ENCODE data around the gene RABGAP1L. TPM values are rescaled to one million over a fixed set of nuclear protein-coding genes. Genes with fewer than 3 reads are reported as not detected.
A peak's percentile ranks its signal among the peaks of the same experiment; 100 is the strongest.

RABGAP1L gene
- polyA plus RNA-seq, 4 donors = 20.6 to 53.9 (median 25.1) TPM

GRCh38 chr1:174988539-174988938 is 829.2 kb downstream of the RABGAP1L start:
- Histone ChIP-seq H3K27ac (ENCODE audit: low read depth in 1 of 3, low read length in 2 of 3) (no peak overlapping the region), H3K36me3 (ENCODE audit: control insufficient read depth in 3 of 3, insufficient read depth in 2 of 3, low read depth in 1 of 3, low read length in 3 of 3) (peaks cover 0 to 24% (median 6%) of the 10 kb centered on the region in 3 donors), H3K27me3 (ENCODE audit: control insufficient read depth in 3 of 3, insufficient read depth in 3 of 3, low read length in 3 of 3) (no peaks in the 10 kb centered on the region), H3K4me3 (ENCODE audit: low read depth in 1 of 3, low read length in 3 of 3) (no peak overlapping the region), H3K4me1 (ENCODE audit: control insufficient read depth in 3 of 3, insufficient read depth in 2 of 3, low read depth in 1 of 3, low read length in 2 of 3) (no peaks in the 10 kb centered on the region), H3K9me3 (ENCODE audit: control insufficient read depth in 2 of 2, insufficient read depth in 1 of 2, low read depth in 1 of 2, low read length in 1 of 2) (no peaks in the 10 kb centered on the region)
- FAIRE-seq (no peak), DNase-seq (no peak)

- FAIRE-seq (no peak), DNase-seq (no peak)
- Histone ChIP-seq H3K4me3 (ENCODE audit: low read depth in 1 of 3, low read length in 3 of 3) (no peak overlapping the region), H3K4me1 (ENCODE audit: control insufficient read depth in 3 of 3, insufficient read depth in 2 of 3, low read depth in 1 of 3, low read length in 2 of 3) (no peaks in the 10 kb centered on the region), H3K9me3 (ENCODE audit: control insufficient read depth in 2 of 2, insufficient read depth in 1 of 2, low read depth in 1 of 2, low read length in 1 of 2) (no peaks in the 10 kb centered on the region), H3K36me3 (ENCODE audit: control insufficient read depth in 3 of 3, insufficient read depth in 2 of 3, low read depth in 1 of 3, low read length in 3 of 3) (peaks cover 0 to 24% (median 6%) of the 10 kb centered on the region in 3 donors), H3K27ac (ENCODE audit: low read depth in 1 of 3, low read length in 2 of 3) (peak overlapping the region in 1 of 3 donors; percentile 70), H3K27me3 (ENCODE audit: control insufficient read depth in 3 of 3, insufficient read depth in 3 of 3, low read length in 3 of 3) (no peaks in the 10 kb centered on the region)
- WGBS, 3 donors = 76 to 89% (median 77%) methylated on average over 3 of the region's 3 CpGs
Observed at GRCh38 chr1:174988986-174989385, 829.7 kb downstream of the RABGAP1L start.

- no peak for FAIRE-seq
- H3K27me3 ChIP-seq (ENCODE audit: control insufficient read depth in 3 of 3, insufficient read depth in 3 of 3, low read length in 3 of 3) = no peaks in the 10 kb centered on the region
- H3K9me3 ChIP-seq (ENCODE audit: control insufficient read depth in 2 of 2, insufficient read depth in 1 of 2, low read depth in 1 of 2, low read length in 1 of 2) = no peaks in the 10 kb centered on the region
- H3K4me3 ChIP-seq (ENCODE audit: low read depth in 1 of 3, low read length in 3 of 3) = no peak overlapping the region
- 71 to 89% (median 83%) methylated on average over 5 of the region's 5 CpGs for WGBS, 3 donors
- peaks cover 0 to 21% (median 6%) of the 10 kb centered on the region in 3 donors for H3K36me3 ChIP-seq (ENCODE audit: control insufficient read depth in 3 of 3, insufficient read depth in 2 of 3, low read depth in 1 of 3, low read length in 3 of 3)
- peaks cover 0 to 3% (median 0%) of the 10 kb centered on the region in 3 donors for H3K4me1 ChIP-seq (ENCODE audit: control insufficient read depth in 3 of 3, insufficient read depth in 2 of 3, low read depth in 1 of 3, low read length in 2 of 3)
- no peak for DNase-seq
- peak overlapping the region in 1 of 3 donors; percentile 74 for H3K27ac ChIP-seq (ENCODE audit: low read depth in 1 of 3, low read length in 2 of 3)
Observed at GRCh38 chr1:174989536-174990220, 830.4 kb downstream of the RABGAP1L start.

- H3K36me3 ChIP-seq (ENCODE audit: control insufficient read depth in 3 of 3, insufficient read depth in 2 of 3, low read depth in 1 of 3, low read length in 3 of 3) = peaks cover 0 to 17% (median 4%) of the 10 kb centered on the region in 3 donors
- no peaks in the 10 kb centered on the region for H3K9me3 ChIP-seq (ENCODE audit: control insufficient read depth in 2 of 2, insufficient read depth in 1 of 2, low read depth in 1 of 2, low read length in 1 of 2)
- peak overlapping the region in 2 of 3 donors; percentile 28 to 47 for H3K4me3 ChIP-seq (ENCODE audit: low read depth in 1 of 3, low read length in 3 of 3)
- peaks cover 0 to 9% (median 0%) of the 10 kb centered on the region in 3 donors for H3K4me1 ChIP-seq (ENCODE audit: control insufficient read depth in 3 of 3, insufficient read depth in 2 of 3, low read depth in 1 of 3, low read length in 2 of 3)
- 5 to 13% (median 8%) methylated on average over 6 of the region's 6 CpGs for WGBS, 3 donors
- DNase-seq (peak; percentile 49 to 89), FAIRE-seq (no peak)
- no peaks in the 10 kb centered on the region for H3K27me3 ChIP-seq (ENCODE audit: control insufficient read depth in 3 of 3, insufficient read depth in 3 of 3, low read length in 3 of 3)
- H3K27ac ChIP-seq (ENCODE audit: low read depth in 1 of 3, low read length in 2 of 3) = peak overlapping the region; percentile 54 to 86 (median 74)
Observed at GRCh38 chr1:174990382-174990999, 831.2 kb downstream of the RABGAP1L start.

GRCh38 chr1:174991473-174991872 is 832.2 kb downstream of the RABGAP1L start:
- no peak for FAIRE-seq
- WGBS, 3 donors = 98 to 100% (median 100%) methylated on average over 1 of the region's 1 CpG
- no peak overlapping the region for H3K27ac ChIP-seq (ENCODE audit: low read depth in 1 of 3, low read length in 2 of 3)

GRCh38 chr1:174995121-174995520 is 835.8 kb downstream of the RABGAP1L start:
- DNase-seq (peak in 1 of 2 donors; percentile 49), FAIRE-seq (no peak)
- 35 to 62% (median 51%) methylated on average over 3 of the region's 3 CpGs for WGBS, 3 donors
- H3K27ac ChIP-seq (ENCODE audit: low read depth in 1 of 3, low read length in 2 of 3) = no peak overlapping the region
- H3K4me3 ChIP-seq (ENCODE audit: low read depth in 1 of 3, low read length in 3 of 3) = no peak overlapping the region
- peaks cover 0 to 34% (median 2%) of the 10 kb centered on the region in 3 donors for H3K4me1 ChIP-seq (ENCODE audit: control insufficient read depth in 3 of 3, insufficient read depth in 2 of 3, low read depth in 1 of 3, low read length in 2 of 3)
- no peaks in the 10 kb centered on the region for H3K27me3 ChIP-seq (ENCODE audit: control insufficient read depth in 3 of 3, insufficient read depth in 3 of 3, low read length in 3 of 3)
- peaks cover 0 to 4% (median 0%) of the 10 kb centered on the region in 3 donors for H3K36me3 ChIP-seq (ENCODE audit: control insufficient read depth in 3 of 3, insufficient read depth in 2 of 3, low read depth in 1 of 3, low read length in 3 of 3)
- no peaks in the 10 kb centered on the region for H3K9me3 ChIP-seq (ENCODE audit: control insufficient read depth in 2 of 2, insufficient read depth in 1 of 2, low read depth in 1 of 2, low read length in 1 of 2)

More at GRCh38 chr1:174991473-174991872, 832.2 kb downstream of the RABGAP1L start:
- peaks cover 0 to 14% (median 4%) of the 10 kb centered on the region in 3 donors for H3K36me3 ChIP-seq (ENCODE audit: control insufficient read depth in 3 of 3, insufficient read depth in 2 of 3, low read depth in 1 of 3, low read length in 3 of 3)
- DNase-seq = no peak
- no peak overlapping the region for H3K4me3 ChIP-seq (ENCODE audit: low read depth in 1 of 3, low read length in 3 of 3)
- peaks cover 0 to 19% (median under 1%) of the 10 kb centered on the region in 3 donors for H3K4me1 ChIP-seq (ENCODE audit: control insufficient read depth in 3 of 3, insufficient read depth in 2 of 3, low read depth in 1 of 3, low read length in 2 of 3)
- no peaks in the 10 kb centered on the region for H3K27me3 ChIP-seq (ENCODE audit: control insufficient read depth in 3 of 3, insufficient read depth in 3 of 3, low read length in 3 of 3)
- no peaks in the 10 kb centered on the region for H3K9me3 ChIP-seq (ENCODE audit: control insufficient read depth in 2 of 2, insufficient read depth in 1 of 2, low read depth in 1 of 2, low read length in 1 of 2)

GRCh38 chr1:174995916-174996315 is 836.6 kb downstream of the RABGAP1L start:
- H3K27ac ChIP-seq (ENCODE audit: low read depth in 1 of 3, low read length in 2 of 3) = peak overlapping the region in 1 of 3 donors; percentile 94
- no peaks in the 10 kb centered on the region for H3K27me3 ChIP-seq (ENCODE audit: control insufficient read depth in 3 of 3, insufficient read depth in 3 of 3, low read length in 3 of 3)
- DNase-seq (no peak), FAIRE-seq (no peak)
- WGBS, 3 donors = 94% methylated on average over 1 of the region's 1 CpG
- H3K4me3 ChIP-seq (ENCODE audit: low read depth in 1 of 3, low read length in 3 of 3) = no peak overlapping the region
- no peaks in the 10 kb centered on the region for H3K9me3 ChIP-seq (ENCODE audit: control insufficient read depth in 2 of 2, insufficient read depth in 1 of 2, low read depth in 1 of 2, low read length in 1 of 2)
- H3K36me3 ChIP-seq (ENCODE audit: control insufficient read depth in 3 of 3, insufficient read depth in 2 of 3, low read depth in 1 of 3, low read length in 3 of 3) = peaks cover 0 to 4% (median 0%) of the 10 kb centered on the region in 3 donors
- H3K4me1 ChIP-seq (ENCODE audit: control insufficient read depth in 3 of 3, insufficient read depth in 2 of 3, low read depth in 1 of 3, low read length in 2 of 3) = peaks cover 0 to 34% (median 2%) of the 10 kb centered on the region in 3 donors

- FAIRE-seq (no peak), DNase-seq (peak in 1 of 2 donors; percentile 33)
- Histone ChIP-seq H3K9me3 (ENCODE audit: control insufficient read depth in 2 of 2, insufficient read depth in 1 of 2, low read depth in 1 of 2, low read length in 1 of 2) (no peaks in the 10 kb centered on the region), H3K27ac (ENCODE audit: low read depth in 1 of 3, low read length in 2 of 3) (peak overlapping the region in 1 of 3 donors; percentile 94), H3K27me3 (ENCODE audit: control insufficient read depth in 3 of 3, insufficient read depth in 3 of 3, low read length in 3 of 3) (no peaks in the 10 kb centered on the region), H3K36me3 (ENCODE audit: control insufficient read depth in 3 of 3, insufficient read depth in 2 of 3, low read depth in 1 of 3, low read length in 3 of 3) (peaks cover 0 to 4% (median 0%) of the 10 kb centered on the region in 3 donors), H3K4me1 (ENCODE audit: control insufficient read depth in 3 of 3, insufficient read depth in 2 of 3, low read depth in 1 of 3, low read length in 2 of 3) (peaks cover 0 to 34% (median 2%) of the 10 kb centered on the region in 3 donors), H3K4me3 (ENCODE audit: low read depth in 1 of 3, low read length in 3 of 3) (no peak overlapping the region)
- WGBS, 3 donors = 12 to 20% (median 20%) methylated on average over 1 of the region's 1 CpG
Observed at GRCh38 chr1:174996476-174996875, 837.2 kb downstream of the RABGAP1L start.
